CD4-positive, CD25-positive, alpha-beta regulatory T cell (primary cell): ENCODE results near the gene ABHD5. TPM values are rescaled to one million over a fixed set of nuclear protein-coding genes. Genes with fewer than 3 reads are reported as not detected.

ENCODE experiments used
- ATAC-seq, 2 donors: fragments of 150-1000 bp; cut with Tn5 transposase; one replicate each; pipeline ENCODE4 v1.10.0; 2021; ENCODE audit warnings: low read depth in 2 of 2, moderate number of reproducible peaks in 2 of 2, moderate library complexity in 1 of 2
- DNase-seq, 3 donors: peaks; one replicate each; pipeline versions ENCODE4 v3.0.0 to v3.0.0-alpha.2; 2012 to 2022; ENCODE audit warnings: mixed read lengths in 1 of 3
- H3K27ac ChIP-seq: one replicate; pipeline ENCODE4 v1.7.0; 2013; ENCODE audit warnings: mild to moderate bottlenecking, low read length; ENCODE audit not compliant: insufficient read depth, poor library complexity, severe bottlenecking
- H3K27me3 ChIP-seq: one replicate; pipeline ENCODE4 v1.7.0; 2013; ENCODE audit warnings: low read length; ENCODE audit not compliant: control insufficient read depth, insufficient read depth
- H3K36me3 ChIP-seq: one replicate; pipeline ENCODE4 v1.7.0; 2013; ENCODE audit warnings: mild to moderate bottlenecking, low read length, moderate library complexity; ENCODE audit not compliant: control insufficient read depth, insufficient read depth
- H3K4me1 ChIP-seq: 2 replicates; pipeline ENCODE4 v1.7.0; 2013; ENCODE audit warnings: mild to moderate bottlenecking, low read length; ENCODE audit not compliant: insufficient read depth, control insufficient read depth, poor library complexity, severe bottlenecking
- H3K4me3 ChIP-seq: one replicate; pipeline ENCODE4 v1.7.0; 2013; ENCODE audit warnings: low read depth, mild to moderate bottlenecking, low read length, moderate library complexity
- H3K9me3 ChIP-seq, 2 experiments: 1 replicate in 1 of 2; 2 replicates in 1 of 2; pipeline ENCODE4 v1.7.0; 2013; ENCODE audit warnings: low read length in 2 of 2, mild to moderate bottlenecking in 1 of 2, moderate library complexity in 1 of 2; ENCODE audit not compliant: control insufficient read depth in 2 of 2
- H3K27ac Mint-ChIP-seq, 3 donors: one replicate each; pipeline ENCODE4 v1.8.0; 2020 to 2022; ENCODE audit warnings: mild to moderate bottlenecking in 3 of 3, mixed read lengths in 3 of 3, moderate library complexity in 2 of 3
- H3K27me3 Mint-ChIP-seq: one replicate; pipeline ENCODE4 v1.8.0; 2022; ENCODE audit warnings: mild to moderate bottlenecking, mixed read lengths
- H3K36me3 Mint-ChIP-seq: one replicate; pipeline ENCODE4 v1.8.0; 2020; ENCODE audit warnings: mixed read lengths
- H3K4me1 Mint-ChIP-seq, 4 donors: one replicate each; pipeline ENCODE4 v1.8.0; 2020 to 2022; ENCODE audit warnings: mixed read lengths in 4 of 4, mild to moderate bottlenecking in 1 of 4
- H3K4me3 Mint-ChIP-seq, 4 donors: one replicate each; pipeline ENCODE4 v1.8.0; 2020 to 2022; ENCODE audit warnings: mild to moderate bottlenecking in 4 of 4, mixed read lengths in 4 of 4, moderate library complexity in 3 of 4
- H3K9me3 Mint-ChIP-seq, 7 donors: one replicate each; pipeline ENCODE4 v1.8.0; 2020 to 2022; ENCODE audit warnings: mixed read lengths in 7 of 7, mild to moderate bottlenecking in 3 of 7, moderate library complexity in 2 of 7
- polyA plus RNA-seq, 4 donors: library from polyadenylated mRNA; unstranded; fragments of 300-500 nt; fragmentation: Illumina TruSeq; gene quantifications; one replicate each; pipeline ENCODE4 v1.2.3, GENCODE V29; 2021
- total RNA-seq: library from RNA; stranded (reverse); gene quantifications from one replicate; pipeline ENCODE4 v1.2.3, GENCODE V29; 2022

ABHD5 gene
- total and polyA plus RNA-seq, 5 donors from 2014 or later: 10.2 to 22.8 (median 15.7) TPM

DNA sequence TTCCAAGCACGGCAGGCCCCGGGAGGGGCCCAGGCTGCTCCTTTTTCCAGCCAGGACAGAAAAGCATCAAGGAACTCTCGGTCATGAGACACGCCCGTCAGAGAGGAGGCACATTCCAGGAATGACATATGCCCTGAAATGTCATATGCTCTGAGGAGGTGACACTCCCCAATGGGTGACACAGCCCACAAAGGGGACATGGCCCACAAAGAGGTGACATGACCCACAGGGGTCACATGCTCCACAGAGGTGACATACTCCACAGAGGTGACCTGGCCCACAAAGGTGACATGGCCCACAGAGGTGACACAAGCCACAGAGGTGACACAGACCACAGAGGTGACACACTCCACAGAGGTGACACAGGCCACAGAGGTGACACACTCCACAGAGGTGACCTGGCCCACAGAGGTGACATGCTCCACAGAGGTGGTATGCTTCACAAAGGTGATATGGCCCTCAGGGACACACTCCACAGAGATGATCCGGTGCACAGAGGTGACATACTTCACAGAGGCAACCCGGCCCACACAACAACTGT lies 79.2 kb downstream of the ABHD5 start:
- peak overlapping the region in 1 of 4 donors; percentile 21 for H3K4me3 Mint-ChIP-seq
- Histone ChIP-seq H3K4me3 (no peak overlapping the region), H3K9me3 (no peaks in the 10 kb centered on the region), H3K4me1 (peaks cover 20% of the 10 kb centered on the region), H3K27ac (no peak overlapping the region), H3K27me3 (no peaks in the 10 kb centered on the region), H3K36me3 (no peaks in the 10 kb centered on the region)
- DNase-seq (peak in 1 of 3 donors; percentile 13), ATAC-seq (peak; percentile 14 to 38)
- no peaks in the 10 kb centered on the region for H3K27me3 Mint-ChIP-seq
- peaks cover 10 to 36% (median 19%) of the 10 kb centered on the region in 4 donors for H3K4me1 Mint-ChIP-seq
- no peaks in the 10 kb centered on the region for H3K36me3 Mint-ChIP-seq
- no peaks in the 10 kb centered on the region for H3K9me3 Mint-ChIP-seq
- peak overlapping the region in 2 of 3 donors; percentile 38 to 60 for H3K27ac Mint-ChIP-seq

- Histone ChIP-seq H3K36me3 (no peaks in the 10 kb centered on the region), H3K4me1 (peaks cover 20% of the 10 kb centered on the region), H3K4me3 (no peak overlapping the region), H3K27ac (no peak overlapping the region), H3K9me3 (no peaks in the 10 kb centered on the region), H3K27me3 (no peaks in the 10 kb centered on the region)
- Mint-ChIP-seq H3K27ac (peak overlapping the region; percentile 32 to 60 (median 38)), H3K9me3 (no peaks in the 10 kb centered on the region), H3K4me3 (peak overlapping the region in 1 of 4 donors; percentile 21), H3K27me3 (no peaks in the 10 kb centered on the region), H3K4me1 (peaks cover 10 to 36% (median 19%) of the 10 kb centered on the region in 4 donors), H3K36me3 (no peaks in the 10 kb centered on the region)
- DNase-seq (peak in 1 of 3 donors; percentile 7), ATAC-seq (peak; percentile 29 to 38)
Observed at GRCh38 chr3:43770426-43771103, 79.8 kb downstream of the ABHD5 start.

DNA sequence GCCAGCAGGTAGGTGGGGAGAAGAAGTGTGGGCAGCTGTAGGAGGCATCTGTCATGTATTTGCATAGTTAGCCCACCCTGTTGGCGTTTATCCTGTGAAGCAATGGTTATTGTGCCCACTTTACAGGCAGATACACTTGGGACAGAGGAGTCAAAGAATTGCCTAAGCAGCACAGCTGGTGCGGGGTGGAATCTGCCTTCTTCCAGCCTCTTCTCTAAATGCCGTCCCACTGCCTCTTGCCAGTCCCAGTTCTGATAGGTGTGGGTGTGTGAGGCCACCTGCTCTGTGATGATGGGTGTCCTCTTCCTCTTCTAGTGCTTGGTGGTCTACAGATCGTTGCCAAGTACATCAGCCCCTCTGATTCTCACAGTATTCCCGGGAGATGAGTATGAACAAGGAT lies 80.9 kb downstream of the ABHD5 start:
- no peak for ATAC-seq
- Histone ChIP-seq H3K27ac (no peak overlapping the region), H3K36me3 (no peaks in the 10 kb centered on the region), H3K4me3 (no peak overlapping the region), H3K27me3 (no peaks in the 10 kb centered on the region), H3K4me1 (peaks cover 20% of the 10 kb centered on the region), H3K9me3 (no peaks in the 10 kb centered on the region)
- Mint-ChIP-seq H3K4me1 (peaks cover 10 to 36% (median 19%) of the 10 kb centered on the region in 4 donors), H3K4me3 (no peak overlapping the region), H3K9me3 (no peaks in the 10 kb centered on the region), H3K27me3 (no peaks in the 10 kb centered on the region), H3K36me3 (no peaks in the 10 kb centered on the region), H3K27ac (peak overlapping the region; percentile 32 to 60 (median 59))
- no peak for DNase-seq

DNA sequence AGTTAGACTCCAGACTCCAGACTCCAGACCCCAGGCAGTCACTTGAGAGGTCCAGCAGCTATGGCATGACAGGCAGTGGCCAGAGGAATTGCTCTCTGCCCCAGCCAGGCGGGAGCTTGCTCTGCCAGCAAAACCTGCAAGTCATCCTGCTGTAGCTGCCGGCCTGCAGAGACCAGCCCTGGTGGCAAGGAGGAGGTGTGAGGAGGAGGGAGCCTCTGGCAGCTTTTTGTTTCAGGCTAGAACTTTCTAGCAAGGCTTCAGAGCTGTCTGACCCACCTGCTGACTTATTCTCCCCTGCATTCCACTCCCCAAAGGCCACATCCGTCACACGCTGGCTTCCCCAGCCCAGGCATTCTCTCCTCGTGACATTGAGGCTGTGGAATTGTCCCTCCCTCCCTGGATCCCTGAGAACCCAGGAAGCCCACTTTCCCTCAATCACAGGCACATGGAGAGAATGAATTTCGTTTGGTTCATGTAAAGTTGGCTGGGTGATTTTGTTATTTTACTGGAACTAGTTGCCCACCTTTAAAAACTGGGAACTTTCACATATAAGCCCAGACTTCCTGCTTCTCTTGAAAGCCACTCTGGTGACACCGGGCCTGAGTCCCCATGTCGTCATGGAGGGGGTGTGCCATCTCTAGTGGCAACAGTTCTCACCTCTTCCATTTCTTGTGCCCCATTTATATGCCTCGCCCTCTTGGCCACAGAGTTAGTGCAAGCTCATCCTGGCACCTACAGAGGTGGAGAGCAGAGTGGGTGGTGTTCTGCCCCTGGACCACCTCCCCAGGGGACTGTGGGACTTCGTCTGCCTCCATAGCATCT lies 82.7 kb downstream of the ABHD5 start:
- Histone ChIP-seq H3K36me3 (no peaks in the 10 kb centered on the region), H3K9me3 (no peaks in the 10 kb centered on the region), H3K27me3 (no peaks in the 10 kb centered on the region), H3K27ac (no peak overlapping the region), H3K4me1 (peaks cover 20% of the 10 kb centered on the region), H3K4me3 (no peak overlapping the region)
- Mint-ChIP-seq H3K4me3 (no peak overlapping the region), H3K9me3 (peaks cover 0 to 3% (median 0%) of the 10 kb centered on the region in 7 donors), H3K36me3 (no peaks in the 10 kb centered on the region), H3K27me3 (no peaks in the 10 kb centered on the region), H3K27ac (peak overlapping the region in 1 of 3 donors; percentile 58), H3K4me1 (peaks cover 10 to 36% (median 17%) of the 10 kb centered on the region in 4 donors)
- ATAC-seq: no peak
- DNase-seq: no peak

GRCh38 chr3:43774799-43775198 lies 84.1 kb downstream of the ABHD5 start:
- Histone ChIP-seq H3K36me3 (no peaks in the 10 kb centered on the region), H3K27me3 (no peaks in the 10 kb centered on the region), H3K4me3 (no peak overlapping the region), H3K4me1 (peaks cover 12% of the 10 kb centered on the region), H3K27ac (no peak overlapping the region), H3K9me3 (no peaks in the 10 kb centered on the region)
- ATAC-seq (no peak), DNase-seq (no peak)
- H3K4me1 Mint-ChIP-seq: peaks cover 7 to 24% (median 13%) of the 10 kb centered on the region in 4 donors
- no peaks in the 10 kb centered on the region for H3K27me3 Mint-ChIP-seq
- H3K9me3 Mint-ChIP-seq: peaks cover 0 to 3% (median 0%) of the 10 kb centered on the region in 7 donors
- H3K27ac Mint-ChIP-seq: no peak overlapping the region
- no peaks in the 10 kb centered on the region for H3K36me3 Mint-ChIP-seq
- no peak overlapping the region for H3K4me3 Mint-ChIP-seq

- Histone ChIP-seq H3K9me3 (no peaks in the 10 kb centered on the region), H3K27me3 (no peaks in the 10 kb centered on the region), H3K27ac (no peak overlapping the region), H3K4me3 (no peak overlapping the region), H3K4me1 (no peaks in the 10 kb centered on the region), H3K36me3 (no peaks in the 10 kb centered on the region)
- Mint-ChIP-seq H3K4me1 (peaks cover 1 to 11% (median 4%) of the 10 kb centered on the region in 4 donors), H3K27ac (no peak overlapping the region), H3K9me3 (peaks cover 0 to 3% (median 0%) of the 10 kb centered on the region in 7 donors), H3K27me3 (no peaks in the 10 kb centered on the region), H3K4me3 (no peak overlapping the region), H3K36me3 (no peaks in the 10 kb centered on the region)
- no peak for ATAC-seq
- DNase-seq: no peak
Observed at GRCh38 chr3:43776101-43776500, 85.4 kb downstream of the ABHD5 start.

- H3K9me3 ChIP-seq: no peaks in the 10 kb centered on the region
- Mint-ChIP-seq H3K27ac (no peak overlapping the region), H3K9me3 (peaks cover 0 to 3% (median 0%) of the 10 kb centered on the region in 7 donors), H3K27me3 (no peaks in the 10 kb centered on the region), H3K4me1 (no peaks in the 10 kb centered on the region), H3K4me3 (no peak overlapping the region), H3K36me3 (no peaks in the 10 kb centered on the region)
- ATAC-seq (no peak), DNase-seq (no peak)
- H3K27me3 ChIP-seq: no peaks in the 10 kb centered on the region
- H3K27ac ChIP-seq: no peak overlapping the region
- no peaks in the 10 kb centered on the region for H3K36me3 ChIP-seq
- H3K4me3 ChIP-seq: no peak overlapping the region
- no peaks in the 10 kb centered on the region for H3K4me1 ChIP-seq
Observed at GRCh38 chr3:43779850-43780249, 89.1 kb downstream of the ABHD5 start.
